Kidney tubule cell (primary cell): ENCODE results near the gene NPW.
A peak's percentile ranks its signal among the peaks of the same experiment; 100 is the strongest.
"Not testable (repeated sequence)": the region's sequence is repeated elsewhere in the genome, so short reads cannot be mapped to it uniquely, and the experiment has no call there.

Source experiments
- DNase-seq: peaks from one replicate; pipeline ENCODE4 v3.0.0-alpha.2; 2018; ENCODE audit warnings: low spot score

Gene NPW

DNA sequence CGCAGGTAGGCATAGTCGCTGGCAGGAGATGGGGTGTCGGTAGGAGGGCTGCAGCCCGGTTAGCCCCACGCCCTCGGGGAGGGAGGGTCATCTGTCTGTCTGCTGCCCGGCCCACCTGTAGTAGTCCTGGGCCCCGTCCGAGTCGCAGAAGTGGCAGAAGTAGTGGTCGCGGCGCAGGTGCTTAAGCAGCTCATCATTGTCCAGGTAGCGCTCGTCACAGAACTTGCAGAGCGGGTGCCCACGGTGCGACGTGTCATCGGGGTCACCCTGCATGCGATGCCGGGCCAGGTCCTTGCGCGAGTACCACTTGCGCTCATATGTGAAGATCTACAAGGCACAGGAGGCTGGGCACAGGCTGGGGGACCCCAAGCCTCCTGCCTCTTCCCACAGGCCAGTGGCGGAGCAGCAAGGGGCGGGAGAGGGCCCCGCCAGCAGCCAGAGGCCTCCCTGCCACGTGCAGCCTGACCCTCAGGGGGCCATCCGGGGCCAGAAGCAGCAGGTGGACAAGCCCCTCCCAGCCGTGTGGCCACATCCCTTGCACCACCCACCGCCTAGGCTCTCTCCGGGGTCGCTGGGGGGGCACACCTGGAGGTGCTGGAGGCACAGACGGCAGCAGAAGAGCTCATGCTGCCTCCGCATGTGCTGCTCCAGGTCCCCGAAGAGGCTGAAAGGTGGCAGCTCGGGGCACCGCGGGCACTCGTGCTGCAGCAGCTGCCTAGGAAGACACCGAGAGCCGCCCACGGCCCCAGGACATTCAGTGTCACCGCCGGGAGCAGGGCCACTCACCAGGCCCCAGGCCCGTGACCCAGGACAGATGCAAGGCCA is 17.0 kb upstream of the NPW start:
- DNase-seq, result no peak

DNA sequence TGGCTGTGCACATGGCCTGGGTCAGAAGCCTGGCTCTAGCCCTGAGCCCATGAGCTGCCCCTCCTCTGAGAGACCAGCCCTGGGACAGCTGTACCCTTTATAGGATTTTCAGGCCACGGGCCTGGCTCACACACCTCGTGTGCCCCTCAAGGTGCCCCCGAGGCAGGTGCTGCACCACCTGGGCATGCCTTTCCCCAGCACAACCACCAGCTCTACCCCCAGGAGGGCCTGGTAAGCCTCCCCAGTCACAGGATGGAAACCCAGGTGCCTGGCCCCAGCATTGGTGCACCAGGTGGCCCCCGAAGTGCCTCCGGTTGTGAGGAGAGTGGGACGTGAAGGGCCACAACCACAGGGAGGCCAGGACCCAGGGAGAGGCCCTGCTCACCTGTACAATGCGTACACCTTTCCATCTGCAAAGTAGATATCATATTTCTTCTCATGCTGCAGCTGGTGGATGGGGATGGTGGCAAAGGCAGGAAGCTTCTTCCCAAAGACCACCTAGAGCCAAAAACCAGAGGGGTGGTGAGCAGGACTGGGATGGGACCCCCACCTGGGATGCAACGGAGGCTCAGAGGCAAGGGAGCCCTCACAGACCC is 16.3 kb upstream of the NPW start:
- DNase-seq, result no peak

DNA sequence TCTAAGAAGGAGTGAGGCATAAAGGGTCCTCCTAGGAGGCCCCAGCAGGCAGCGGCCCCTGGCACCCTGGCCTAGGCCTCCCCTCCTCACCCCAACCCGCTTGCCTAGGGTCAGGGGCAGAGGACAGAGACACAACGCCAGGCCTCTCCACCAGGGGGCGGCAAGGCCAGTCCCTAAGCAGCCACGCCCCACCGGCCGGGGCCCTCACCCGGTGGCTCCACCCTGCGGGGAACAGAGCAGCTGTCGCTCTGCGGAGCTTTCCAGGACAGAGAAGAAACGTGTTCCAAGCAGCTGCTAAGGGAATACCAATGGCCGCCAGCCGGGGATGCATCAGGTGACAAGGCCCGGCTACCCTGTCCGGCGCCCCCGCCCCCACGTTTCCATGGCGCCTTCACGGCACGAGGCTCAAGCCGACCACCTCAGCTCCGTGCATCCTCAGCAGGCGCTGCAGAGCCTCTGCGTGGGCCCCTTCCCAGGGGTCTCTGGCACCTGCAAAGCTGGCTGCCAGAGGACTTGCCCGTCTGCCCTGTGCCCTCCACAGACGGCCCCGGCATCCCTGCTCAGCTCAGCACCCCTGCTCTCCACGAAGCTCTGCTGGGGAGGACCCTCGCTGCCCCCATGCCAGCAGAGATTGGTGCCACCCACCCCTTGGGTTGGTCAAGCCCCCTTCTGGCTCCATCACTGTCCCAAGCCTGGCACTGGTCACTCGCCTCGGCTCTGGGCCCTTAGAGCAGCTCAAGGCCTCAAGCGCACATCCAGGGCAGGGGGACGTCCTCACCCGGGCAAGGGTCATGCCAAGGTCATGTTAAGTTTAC is 15.6 kb upstream of the NPW start:
- DNase-seq, result peak; percentile 89

DNA sequence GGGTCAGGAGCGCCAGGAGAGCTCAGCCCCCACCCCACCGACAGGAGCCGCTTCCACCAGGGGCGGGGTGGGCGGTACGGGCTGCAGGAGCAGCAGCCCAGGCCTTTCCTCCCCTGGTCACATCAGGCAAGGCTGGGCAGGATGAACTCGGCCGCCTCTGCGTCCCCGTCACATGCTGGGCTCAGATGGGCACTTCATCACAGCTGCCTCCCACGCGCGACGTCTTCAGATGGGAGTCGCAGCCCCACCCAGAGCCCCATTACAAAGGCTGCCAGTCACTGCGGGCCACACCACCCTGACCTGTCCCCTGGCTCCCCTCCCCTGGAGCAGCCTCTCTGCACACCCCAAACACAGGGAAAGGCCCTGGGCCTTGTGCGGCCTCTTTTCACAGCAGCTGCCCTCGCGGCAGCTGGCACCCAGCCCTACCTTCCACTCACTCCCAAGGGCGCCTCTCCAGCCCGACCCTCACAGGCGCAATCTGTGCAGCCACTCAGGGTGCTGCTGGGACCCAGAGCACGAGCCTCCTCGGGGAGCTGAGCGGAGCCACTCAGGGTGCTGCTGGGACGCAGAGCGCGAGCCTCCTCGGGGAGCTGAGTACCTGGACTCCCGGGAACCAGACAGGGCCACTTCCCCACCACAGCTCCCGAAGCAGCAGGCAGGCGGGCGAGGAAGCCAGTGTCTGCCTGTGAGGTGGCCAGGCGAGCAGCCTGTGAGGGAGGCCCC is 14.6 kb upstream of the NPW start:
- no peak for DNase-seq

DNA sequence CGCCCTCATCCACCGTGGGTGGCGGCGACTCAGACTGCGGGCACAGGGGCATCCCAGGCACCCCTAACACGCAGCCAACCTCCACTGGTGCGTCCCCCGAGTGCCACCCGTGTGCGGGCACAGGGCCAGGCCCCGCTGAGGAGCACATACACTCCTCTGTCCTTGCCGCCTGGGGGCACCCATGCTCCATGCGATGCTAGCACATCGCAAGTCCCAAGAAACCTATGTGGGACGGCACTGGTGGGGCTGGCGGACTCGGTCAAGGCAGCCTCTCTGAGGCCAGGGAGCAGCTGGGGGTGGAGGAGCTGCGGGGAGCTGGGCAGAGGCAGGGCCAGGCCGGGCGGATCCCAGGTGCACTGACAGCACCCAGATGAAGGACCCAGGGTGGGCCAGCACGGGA is 13.9 kb upstream of the NPW start:
- DNase-seq, result no peak

DNA sequence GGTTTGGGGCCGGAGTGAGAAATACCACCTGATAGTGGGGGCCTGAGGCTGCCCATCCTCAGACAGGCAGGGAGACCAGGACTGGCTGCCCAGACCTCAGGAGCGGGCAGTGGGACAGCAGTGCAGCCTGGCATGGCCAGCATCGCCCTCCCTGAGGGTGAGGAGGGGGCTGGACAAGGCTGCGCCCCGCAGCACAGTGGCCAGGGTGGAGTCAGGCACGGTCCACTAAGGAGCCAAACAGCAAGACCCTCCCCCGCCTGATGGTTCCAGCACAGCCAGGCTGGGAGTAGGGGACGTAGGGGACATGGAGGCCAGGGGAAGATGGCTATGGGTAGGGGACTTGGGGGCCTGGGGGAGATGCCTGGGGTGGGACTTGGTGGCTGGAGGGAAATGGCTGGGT is 13.3 kb upstream of the NPW start:
- no peak for DNase-seq

DNA sequence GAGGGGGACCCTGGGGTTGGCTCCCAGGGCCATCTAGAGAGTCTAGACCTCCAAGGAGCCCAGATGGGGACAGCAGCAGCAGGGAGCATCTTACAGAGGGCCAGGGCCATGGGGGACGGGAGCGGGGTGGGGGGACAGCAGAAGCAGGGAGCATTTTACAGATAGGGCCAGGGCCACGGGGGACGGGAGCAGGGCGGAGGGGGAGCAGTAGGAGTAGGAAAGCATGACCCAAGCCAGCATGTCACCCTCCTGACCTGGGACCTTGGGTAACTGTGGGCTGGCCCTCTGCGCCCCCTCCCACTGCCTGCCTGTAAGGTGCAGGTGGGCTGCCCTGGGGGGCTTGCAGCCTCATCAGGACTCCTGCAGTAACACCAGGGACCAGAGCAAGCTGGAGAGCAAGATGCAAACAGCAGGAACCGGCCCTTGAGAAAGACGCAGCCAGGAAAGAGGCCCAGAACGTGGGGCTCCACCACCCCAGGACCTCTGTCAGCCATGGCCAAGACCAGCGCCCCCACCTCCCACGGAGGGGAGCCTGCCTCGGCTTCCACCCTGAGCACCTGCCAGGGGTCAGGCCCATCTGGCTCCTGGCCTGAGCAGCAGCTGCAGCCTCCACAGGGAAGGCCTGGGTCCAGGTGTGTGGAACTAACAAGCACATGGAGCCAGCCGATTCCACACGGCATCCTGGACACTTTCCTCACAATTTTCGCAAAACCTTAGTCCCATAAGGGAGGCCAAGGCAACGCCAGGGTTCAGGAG is 12.3 kb upstream of the NPW start:
- no peak for DNase-seq

DNA sequence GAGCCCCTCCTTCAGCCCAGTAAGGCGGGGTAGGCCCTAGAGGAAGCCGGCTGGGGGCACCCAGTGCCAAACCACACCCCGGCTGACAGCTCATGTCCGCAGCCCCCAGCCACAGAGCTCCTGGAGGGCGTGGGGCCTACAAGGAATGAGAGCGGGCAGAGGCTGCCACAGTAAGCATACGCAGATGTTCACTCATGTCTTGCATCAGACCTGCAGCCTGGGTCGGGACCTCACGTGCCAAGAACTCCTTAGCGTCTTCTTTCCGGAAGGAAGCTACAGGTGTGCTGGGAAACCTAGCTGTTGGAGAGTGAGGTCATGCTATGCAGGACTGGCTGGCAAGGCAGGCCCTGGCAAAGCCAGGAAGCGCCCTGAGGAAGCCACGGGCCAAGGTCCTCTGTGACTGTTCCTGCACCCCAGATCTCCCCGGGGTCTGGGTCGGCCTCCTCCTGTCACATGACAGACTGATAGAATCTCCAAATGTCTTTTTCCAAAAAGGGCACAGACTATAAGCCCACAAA is 11.5 kb upstream of the NPW start:
- DNase-seq, result peak; percentile 48

DNA sequence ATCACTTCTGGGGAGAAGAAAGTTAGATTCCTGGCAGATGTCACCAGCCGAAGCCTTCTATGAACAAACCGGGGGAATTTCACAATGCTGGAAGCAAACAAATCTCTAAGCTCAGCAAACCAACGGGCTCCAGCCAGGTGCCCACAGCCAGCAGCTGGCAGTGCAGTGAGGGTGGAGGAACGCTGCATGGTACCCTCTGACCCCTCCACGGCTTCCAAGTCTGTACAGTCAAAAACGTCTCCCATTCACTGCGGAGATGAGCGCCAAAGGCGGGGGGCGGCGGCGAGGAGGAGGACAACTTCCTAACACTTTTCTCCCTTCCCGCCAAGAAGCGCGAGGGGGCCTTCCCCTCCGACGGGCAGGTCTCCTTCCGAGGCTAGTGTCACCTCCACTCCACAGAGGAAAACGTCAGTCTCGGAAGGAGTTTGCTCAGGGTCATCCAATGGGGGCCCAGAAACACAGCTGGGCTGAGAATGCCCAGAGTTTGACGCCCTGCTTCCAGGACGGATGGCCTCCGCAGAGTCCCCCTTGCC is 10.9 kb upstream of the NPW start:
- DNase-seq, result peak; percentile 28

DNA sequence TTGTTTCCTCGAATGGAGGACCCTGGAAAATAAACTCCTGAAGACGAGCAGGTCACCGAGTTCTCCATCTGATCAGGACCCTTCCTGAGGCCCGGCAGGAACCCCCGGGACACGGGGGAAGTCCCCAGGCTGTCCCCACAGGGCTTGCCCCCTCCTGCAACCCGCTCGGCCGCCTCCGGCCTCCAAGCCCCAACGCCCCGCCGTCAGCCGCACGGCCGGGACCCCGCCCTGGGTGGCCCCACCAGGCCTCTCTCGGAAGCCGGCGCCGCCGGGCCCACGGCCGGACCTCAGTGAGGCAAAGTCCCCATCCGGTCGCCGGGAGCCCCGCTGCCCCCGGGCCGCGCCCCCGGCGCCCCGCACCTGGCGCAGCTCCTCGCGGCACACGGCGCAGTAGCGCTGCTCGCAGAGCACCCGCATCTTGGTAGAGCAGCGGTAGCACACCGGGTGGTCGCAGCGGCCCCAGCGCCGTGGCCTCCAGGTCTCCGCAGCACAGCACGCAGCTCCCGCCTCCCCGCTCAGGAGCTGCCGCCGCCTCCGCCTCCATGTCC is 10.3 kb upstream of the NPW start:
- DNase-seq, result no peak

DNA sequence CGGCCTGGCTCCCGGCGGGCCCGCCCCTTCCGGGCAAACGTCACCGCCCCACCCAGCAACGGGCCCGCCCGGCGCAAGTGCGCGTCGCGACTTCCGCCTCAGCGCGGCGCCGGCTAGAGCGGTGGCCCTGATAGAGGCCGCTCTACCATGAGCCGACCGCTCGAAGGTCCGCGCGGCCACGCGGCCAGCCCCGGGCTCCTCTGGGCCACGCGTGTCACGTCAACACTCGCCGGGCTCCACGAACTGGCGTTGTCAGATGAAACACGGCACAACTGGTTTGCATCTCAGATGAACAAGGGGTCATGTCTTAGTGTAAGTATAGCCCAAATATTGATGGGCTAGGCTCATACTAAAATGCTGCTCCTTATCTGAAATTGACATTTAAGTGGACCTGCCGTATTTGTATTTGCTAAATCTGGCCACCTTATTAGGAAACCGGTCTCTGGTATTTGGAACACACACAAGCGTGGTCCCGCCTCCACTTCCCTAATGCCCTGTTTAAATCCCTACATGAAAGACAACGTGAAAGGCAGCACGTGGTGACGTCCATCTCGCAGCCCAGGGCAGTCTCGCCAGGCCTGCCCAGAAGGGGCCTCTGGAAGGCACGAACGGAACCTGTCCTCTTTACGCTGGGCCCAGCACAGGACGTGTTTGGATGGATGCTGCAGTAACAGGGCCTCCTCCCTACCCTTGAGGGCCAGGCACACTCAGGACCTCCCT is 9.6 kb upstream of the NPW start, which contains the start of gene ZNF598:
TSS of gene ZNF598 (minus strand) at position 31 of the 720 bp plus-strand sequence.
- peak; percentile 87 for DNase-seq

DNA sequence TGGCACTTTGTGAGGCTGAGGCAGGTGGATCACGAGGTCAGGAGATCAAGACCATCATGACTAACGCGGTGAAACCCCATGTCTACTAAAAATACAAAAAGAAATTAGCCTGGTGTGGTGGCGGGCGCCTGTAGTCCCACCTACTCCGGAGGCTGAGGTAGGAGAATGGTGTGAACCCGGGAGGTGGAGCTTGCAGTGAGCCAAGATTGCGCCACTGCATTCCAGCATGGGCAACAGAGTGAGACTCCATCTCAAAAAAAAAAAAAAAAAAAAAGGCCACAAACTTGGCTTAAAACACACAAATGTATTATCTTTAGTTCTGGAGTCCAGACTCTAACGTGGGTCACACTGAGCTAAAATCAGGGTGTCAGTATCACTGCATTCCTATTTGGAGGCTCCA is 7.9 kb upstream of the NPW start:
- not testable (repeated sequence) for DNase-seq

DNA sequence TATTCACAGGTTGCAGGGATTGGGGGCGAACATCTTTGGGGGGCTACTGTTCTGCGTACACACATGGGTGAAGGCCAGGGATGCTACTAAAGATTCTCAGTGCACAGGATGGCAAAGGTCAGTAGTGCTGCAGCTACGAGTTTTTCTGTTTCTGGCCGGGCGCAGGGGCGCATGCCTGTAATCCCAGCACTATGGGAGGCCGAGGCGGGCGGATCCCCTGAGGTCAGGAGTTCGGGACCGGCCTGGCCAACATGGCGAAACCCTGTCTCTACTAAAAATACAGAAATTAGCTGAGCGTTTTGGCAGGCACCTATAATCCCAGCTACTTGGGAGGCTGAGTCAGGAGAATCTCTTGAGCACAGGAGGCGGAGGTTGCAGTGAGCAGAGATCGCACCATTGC is 6.1 kb upstream of the NPW start:
- no peak for DNase-seq

DNA sequence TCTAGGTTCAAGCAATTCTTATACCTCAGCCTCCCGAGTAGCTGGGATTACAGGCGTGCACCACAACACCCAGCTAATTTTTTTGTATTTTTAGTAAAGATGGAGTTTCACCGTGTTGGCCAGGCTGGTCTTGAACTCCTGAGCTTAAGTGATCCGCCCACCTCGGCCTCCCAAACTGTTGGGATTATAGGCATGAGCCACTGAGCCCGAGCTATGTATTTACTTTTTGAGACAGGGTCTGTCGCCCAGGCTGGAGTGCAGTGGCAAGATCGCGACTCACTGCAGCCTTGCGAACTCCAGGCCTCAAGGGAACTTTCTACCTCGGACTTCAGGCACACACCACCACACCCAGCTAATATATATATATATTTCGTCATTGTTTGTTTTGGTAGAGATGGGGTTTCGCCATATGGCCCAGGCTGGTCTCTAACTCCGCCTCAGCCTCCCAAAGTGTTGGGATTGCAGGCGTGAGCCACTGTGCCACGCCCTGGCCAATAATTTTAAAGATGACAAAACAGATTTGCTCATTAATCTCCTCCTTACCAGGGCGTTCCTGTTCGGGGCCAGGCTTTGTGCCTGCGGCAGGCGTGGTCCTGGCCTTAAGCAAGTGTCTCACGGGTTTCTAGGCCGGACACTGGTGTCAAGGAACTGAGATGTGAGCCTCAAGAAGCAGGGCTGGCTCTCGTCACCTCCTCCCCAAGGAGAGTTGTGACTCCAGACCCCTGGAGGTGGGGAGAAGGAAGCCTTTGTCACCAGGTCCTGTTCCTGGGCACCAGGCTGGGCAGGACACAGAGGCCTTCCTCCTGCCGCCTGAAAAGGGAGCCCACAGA is 4.3 kb upstream of the NPW start:
- no peak for DNase-seq

DNA sequence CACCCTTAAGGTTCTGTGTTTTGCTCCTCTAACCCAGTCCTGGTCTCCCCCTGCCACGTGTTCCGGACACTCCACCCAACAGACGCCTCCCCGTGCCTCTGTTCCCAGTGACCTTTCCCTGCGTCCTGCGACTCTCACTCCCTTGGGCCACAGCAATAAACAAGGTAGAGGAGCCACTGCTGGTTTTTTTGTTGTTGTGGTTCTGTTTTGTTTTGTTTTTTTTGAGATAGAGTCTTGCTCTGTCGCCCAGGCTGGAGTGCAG is 3.7 kb upstream of the NPW start:
- no peak for DNase-seq

DNA sequence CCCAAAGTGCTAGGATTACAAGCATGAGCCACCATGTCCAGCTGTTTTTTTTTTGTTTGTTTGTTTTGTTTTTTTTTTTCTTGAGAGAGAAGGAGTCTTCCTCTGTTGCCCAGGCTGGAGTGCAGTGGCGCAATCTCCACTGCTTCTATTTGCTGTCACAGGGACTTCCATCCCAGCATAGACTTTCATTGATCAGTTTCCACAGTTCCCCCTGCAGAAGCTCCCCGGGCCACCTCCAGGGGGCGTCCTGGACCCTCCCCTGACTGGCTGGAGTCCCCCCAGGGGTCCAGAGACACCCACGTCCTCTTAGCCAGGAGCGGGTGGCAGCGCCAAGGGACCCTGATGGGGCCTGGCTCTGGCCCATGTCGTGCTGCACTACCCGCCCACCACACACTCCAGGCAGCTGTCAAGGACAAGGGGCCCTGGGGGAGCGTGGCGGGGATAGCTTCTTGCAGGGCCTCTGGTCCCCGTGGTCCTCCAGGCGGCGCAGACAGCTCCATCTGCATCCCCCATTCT is 3.1 kb upstream of the NPW start:
- no peak for DNase-seq

DNA sequence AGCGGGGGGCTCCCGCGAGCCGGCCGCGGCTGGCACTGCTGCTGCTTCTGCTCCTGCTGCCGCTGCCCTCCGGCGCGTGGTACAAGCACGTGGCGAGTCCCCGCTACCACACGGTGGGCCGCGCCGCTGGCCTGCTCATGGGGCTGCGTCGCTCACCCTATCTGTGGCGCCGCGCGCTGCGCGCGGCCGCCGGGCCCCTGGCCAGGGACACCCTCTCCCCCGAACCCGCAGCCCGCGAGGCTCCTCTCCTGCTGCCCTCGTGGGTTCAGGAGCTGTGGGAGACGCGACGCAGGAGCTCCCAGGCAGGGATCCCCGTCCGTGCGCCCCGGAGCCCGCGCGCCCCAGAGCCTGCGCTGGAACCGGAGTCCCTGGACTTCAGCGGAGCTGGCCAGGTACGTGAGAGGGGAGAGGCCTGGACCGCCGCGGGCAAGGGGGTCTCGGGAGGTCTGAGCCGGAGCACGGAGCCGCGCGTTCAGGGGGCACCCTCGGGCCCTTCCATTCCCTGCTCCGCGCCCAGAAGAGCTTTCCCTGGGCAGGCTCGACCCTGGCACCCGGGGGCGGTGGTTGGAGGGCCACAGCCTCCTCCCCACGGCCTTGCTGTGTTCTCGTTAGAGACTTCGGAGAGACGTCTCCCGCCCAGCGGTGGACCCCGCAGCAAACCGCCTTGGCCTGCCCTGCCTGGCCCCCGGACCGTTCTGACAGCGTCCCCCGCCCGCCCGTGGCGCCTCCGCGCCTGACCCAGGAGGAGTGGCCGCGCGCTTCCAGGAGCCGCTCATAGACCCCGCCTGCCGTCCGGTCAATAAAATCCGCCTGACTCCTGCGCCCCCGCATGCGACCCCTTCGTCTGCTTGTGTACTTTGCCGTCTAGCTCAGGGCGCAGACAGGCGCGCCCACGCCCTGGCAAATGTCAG is 591 bp downstream of the NPW start:
- DNase-seq, result no peak

DNA sequence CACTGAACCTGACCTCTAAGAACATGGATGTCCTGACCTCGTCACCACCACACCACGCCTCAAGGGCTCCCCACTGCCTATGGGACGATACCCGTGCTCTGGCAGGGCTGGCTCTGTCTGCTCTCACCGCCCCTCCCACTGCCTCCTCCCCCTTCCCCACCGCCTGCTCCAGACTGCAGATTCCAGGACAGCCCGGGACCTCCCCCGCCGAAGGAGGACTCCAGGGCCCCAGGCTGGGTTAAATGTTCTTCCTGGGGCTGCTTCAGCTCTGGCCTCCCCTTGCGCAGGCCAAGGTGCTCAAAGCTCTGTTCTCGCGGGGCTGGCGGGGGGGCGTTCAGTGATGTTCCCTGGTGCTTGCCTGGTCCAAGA is 3.1 kb downstream of the NPW start:
- DNase-seq, result peak; percentile 47
